GM18873 (cell line): ENCODE results near the gene TBL1XR1.
"Not testable (repeated sequence)": the region's sequence is repeated elsewhere in the genome, so short reads cannot be mapped to it uniquely, and the experiment has no call there.

Experiments
- ATAC-seq: cut with Tn5 transposase; IDR thresholded peaks from one replicate; pipeline ENCODE4 v1.9.1; 2021; ENCODE audit warnings: mild to moderate bottlenecking, moderate library complexity, moderate number of reproducible peaks; ENCODE audit not compliant: unreplicated experiment, low FRiP score

TBL1XR1 gene

GRCh38 chr3:177186306-177186705, 11.0 kb downstream of the TBL1XR1 start:
- no peak for ATAC-seq

DNA sequence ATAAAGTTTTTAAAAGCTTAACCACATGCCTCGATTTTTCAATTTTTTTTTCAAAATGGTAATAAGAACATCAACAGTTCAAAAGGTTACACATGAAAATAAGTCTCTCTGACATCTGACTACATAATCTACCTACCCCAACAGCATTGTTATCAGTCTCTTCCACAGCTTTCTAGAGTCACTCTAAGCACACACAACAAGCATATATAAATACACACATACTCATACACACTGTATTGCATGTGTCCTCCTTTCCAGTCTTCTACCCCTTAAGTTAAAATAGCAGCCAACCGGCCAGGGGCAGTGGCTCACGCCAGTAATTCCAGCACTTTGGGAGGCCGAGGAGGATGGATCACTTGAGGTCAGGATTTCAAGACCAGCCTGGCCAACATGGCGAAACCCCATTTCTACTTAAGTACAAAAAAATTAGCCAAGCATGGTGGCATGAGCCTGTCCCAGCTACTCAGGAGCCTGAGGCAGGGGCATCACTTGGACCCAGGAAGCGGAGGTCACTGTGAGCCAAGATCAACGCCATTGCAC, 12.2 kb downstream of the TBL1XR1 start:
- ATAC-seq = peak; percentile 21

GRCh38 chr3:177184602-177185001, 12.7 kb downstream of the TBL1XR1 start:
- peak; percentile 92 for ATAC-seq

GRCh38 chr3:177182352-177182751, 14.9 kb downstream of the TBL1XR1 start:
- no peak for ATAC-seq

DNA sequence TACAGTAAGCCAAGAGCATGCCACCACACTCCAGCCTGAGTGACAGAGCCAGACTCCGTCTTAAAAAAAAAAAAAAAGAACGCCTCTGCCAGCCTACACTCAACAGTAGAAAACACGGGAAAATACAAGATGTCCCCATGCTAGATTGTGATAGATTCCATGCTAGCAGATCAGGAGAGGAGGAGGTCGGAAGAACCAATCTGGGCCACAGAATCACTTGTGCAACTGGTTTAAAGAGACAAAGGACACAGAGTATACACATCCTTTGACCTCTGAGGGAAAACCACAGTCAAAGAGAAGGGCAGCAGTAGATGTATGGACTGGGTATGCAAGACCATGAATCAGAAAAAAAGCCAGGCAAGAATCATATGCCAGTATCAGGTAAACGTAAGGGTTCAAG, 15.9 kb downstream of the TBL1XR1 start:
- ATAC-seq = no peak

DNA sequence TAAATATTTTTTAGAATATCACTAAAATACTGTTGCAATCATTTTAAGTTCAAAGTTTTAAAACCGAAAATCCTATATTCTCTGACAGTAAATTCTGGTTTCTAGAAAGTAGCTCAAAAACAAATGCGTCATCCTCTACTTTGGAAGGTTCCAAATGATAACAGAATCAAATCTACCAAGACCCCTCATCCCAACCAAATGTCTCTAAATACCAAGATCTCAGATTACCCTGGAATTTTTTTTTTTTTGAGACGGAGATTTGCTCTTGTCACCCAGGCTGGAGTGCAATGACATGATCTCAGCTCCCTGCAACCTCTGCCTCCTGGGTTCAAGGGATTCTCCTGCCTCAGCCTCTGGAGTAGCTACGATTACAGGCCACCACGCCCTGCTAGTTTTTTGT, 16.8 kb downstream of the TBL1XR1 start:
- ATAC-seq = no peak

GRCh38 chr3:177179281-177180067, 17.8 kb downstream of the TBL1XR1 start:
- ATAC-seq = no peak

GRCh38 chr3:177177749-177178221, 19.5 kb downstream of the TBL1XR1 start:
- ATAC-seq = no peak

GRCh38 chr3:177174607-177175170, 22.6 kb downstream of the TBL1XR1 start:
- no peak for ATAC-seq

GRCh38 chr3:177169936-177170722, 27.2 kb downstream of the TBL1XR1 start:
- ATAC-seq = no peak

GRCh38 chr3:177168431-177168830, 28.9 kb downstream of the TBL1XR1 start:
- ATAC-seq = no peak

DNA sequence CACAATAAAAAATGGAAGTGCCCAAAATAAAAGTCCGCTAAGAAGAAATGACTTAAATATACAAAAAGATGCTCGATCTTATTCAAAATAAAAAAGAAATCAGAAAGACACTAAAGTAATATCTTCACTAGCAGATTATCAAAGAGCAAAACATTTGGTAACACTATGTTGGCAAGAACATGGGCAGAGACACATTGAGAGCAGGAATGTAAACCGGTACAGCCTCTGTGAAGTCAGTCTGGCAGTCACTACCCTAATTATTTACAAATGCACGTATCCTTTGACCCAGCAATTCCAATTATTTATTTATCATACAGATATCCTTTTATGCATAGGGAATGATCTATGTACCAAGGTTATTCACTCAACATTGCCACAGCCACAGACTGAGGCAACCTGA, 34.5 kb downstream of the TBL1XR1 start:
- ATAC-seq = no peak

DNA sequence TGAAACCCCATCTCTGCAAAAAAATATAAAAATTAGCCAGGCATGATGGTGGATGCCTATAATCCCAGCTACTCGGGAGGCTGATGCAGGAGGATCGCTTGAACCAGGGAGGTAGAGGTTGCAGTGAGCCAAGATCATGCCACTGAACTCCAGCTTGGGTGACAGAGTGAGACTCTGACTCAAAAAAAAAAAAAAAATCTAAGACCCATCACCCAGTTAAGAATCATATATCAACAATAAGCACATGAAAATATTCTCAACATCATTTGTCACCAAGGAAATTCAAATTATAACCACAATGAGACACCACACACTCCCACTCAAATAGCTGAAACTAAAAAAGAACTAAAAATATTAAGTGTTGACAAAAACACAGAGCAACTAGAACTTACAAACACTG, 35.7 kb downstream of the TBL1XR1 start:
- not testable (repeated sequence) for ATAC-seq

DNA sequence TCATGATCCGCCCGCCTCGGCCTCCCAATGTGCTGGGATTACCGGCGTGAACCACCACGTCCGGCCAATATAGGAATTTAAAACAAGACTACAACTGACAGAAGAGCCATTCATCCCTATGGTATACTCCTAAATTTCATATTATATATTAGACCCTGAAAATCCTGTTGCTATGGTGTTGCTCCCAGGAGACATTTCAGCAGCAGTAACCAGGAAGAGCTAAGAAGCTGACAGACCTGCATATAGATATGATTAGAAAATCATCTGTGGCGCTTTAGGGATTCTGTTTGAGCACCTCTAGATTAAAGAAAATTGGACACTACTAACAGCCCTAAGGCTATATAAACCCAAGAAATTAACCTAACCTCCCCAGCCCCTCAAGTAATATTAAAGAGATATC, 38.8 kb downstream of the TBL1XR1 start:
- no peak for ATAC-seq

DNA sequence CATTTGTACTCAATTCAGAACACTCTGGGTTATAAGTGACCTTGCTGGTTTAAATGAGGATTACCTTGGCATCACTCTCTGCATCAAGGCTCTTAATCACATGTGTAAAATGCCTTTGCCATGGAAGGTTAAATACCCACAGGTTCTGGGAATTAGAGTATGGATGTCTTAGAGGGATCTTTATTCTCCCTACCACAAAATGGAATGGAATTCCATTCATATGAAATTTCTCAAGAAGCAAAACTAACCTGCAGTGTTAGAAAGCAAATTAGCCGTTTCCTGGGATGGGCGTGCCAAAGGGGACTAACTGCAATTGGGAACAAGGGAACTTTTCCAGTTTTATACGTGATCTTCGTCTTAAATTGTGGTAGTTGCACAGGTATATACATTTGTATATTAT, 39.8 kb downstream of the TBL1XR1 start:
- ATAC-seq = no peak

GRCh38 chr3:177154733-177155132, 42.5 kb downstream of the TBL1XR1 start:
- no peak for ATAC-seq

- ATAC-seq = no peak
Observed at GRCh38 chr3:177150970-177151627, 46.2 kb downstream of the TBL1XR1 start.

DNA sequence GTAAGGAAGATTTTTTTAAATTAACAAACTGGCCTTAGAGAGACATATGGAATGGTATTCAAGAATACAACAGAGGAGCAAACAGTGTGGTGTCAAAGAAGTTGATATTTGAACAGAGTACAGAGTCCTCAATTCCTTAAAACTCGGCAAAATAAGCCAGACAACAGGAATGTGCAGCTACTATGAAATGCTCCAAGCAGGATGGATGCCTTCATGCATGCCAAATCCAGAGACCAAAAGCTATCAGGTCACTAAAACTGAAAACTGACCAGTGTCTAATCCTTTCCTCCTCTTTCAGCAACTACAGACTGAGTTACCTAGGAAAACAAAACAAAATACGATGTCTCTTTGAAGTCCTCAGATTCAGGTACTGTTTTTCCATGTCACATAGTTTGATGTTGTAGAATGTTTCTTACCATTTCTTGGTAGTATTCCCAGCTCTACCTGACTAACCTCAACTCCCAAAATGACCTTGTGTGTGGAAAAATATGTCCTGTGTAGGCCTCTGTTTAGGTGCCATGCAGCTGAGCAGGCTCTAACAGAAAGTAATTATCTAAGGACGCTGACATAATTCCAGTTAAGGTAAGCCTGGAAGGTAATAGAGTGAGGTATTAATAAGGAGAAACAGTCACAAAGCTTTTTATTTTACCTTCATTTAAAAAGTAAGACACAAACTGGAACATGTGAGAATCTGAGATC, 46.9 kb downstream of the TBL1XR1 start:
- no peak for ATAC-seq

DNA sequence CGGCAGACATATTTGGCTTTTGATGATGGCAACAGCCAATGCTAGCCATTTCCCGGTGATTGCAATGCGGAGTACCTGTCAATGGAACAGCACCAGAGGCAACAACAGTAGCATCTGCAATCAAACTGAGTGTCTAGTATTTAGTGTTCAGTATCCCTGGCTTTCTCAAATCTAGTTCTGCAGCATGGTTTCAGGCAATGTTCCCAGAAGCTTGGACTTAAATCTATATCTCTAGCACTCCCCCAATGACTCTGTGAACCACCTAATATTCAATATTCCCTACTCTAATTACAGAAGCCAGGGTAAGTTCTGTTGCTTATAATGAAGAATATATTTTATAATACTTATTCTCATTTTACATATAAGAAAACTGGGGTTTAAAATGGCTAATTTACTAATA, 48.2 kb downstream of the TBL1XR1 start:
- ATAC-seq = no peak

- no peak for ATAC-seq
Observed at GRCh38 chr3:177147790-177148189, 49.5 kb downstream of the TBL1XR1 start.
